ENCODE results near the gene ABAT. TPM values are rescaled to one million over a fixed set of nuclear protein-coding genes. Genes with fewer than 3 reads are reported as not detected.

Gene ABAT
- total RNA-seq, 1 donor from 2014 or later: 23.3 TPM

- Histone ChIP-seq H3K4me2 (ENCODE audit: low read length) (no peak overlapping the region), H4K20me1 (ENCODE audit: insufficient read depth, low read length) (peaks cover 9% of the 10 kb centered on the region), H3K27ac (ENCODE audit: low read depth, low read length) (no peak overlapping the region), H3K4me3 (ENCODE audit: insufficient read depth, low read depth, low read length) (no peak overlapping the region), H3K36me3 (ENCODE audit: insufficient read depth, low read length) (no peaks in the 10 kb centered on the region), H3K27me3 (ENCODE audit: insufficient read depth, low read length) (no peaks in the 10 kb centered on the region), H3K9me3 (ENCODE audit: insufficient read depth, low read depth, low read length) (peaks cover 10% of the 10 kb centered on the region), H3K79me2 (ENCODE audit: insufficient read depth, low read length) (no peaks in the 10 kb centered on the region), H2AFZ (ENCODE audit: low read depth, low read length) (no peak overlapping the region), H3K4me1 (ENCODE audit: insufficient read depth, low read length) (no peaks in the 10 kb centered on the region), H3K9ac (ENCODE audit: low read length) (no peak overlapping the region)
- no peak for FAIRE-seq
- peaks cover 23% of the 10 kb centered on the region for H3K36me3 Mint-ChIP-seq (ENCODE audit: low read depth, unreplicated experiment)
- no peak overlapping the region for H3K4me3 Mint-ChIP-seq (ENCODE audit: unreplicated experiment)
- H3K27ac Mint-ChIP-seq (ENCODE audit: unreplicated experiment): no peak overlapping the region
- peaks cover 12% of the 10 kb centered on the region for H3K4me1 Mint-ChIP-seq (ENCODE audit: low read depth, unreplicated experiment)
- H3K9me3 Mint-ChIP-seq (ENCODE audit: unreplicated experiment): peaks cover 9% of the 10 kb centered on the region
- no peak for DNase-seq (ENCODE audit: low read depth)
- H3K27me3 Mint-ChIP-seq (ENCODE audit: low read depth, unreplicated experiment): no peaks in the 10 kb centered on the region
- no peak for TF ChIP-seq EZH2 (IDR thresholded peaks at IDR 0.05; ENCODE audit: insufficient read depth, low read length)
- TF ChIP-seq CTCF (IDR thresholded peaks at IDR 0.05; ENCODE audit: insufficient read depth, low read depth, low read length): no peak
These were observed 11.7 kb downstream of the ABAT start for GRCh38 chr16:8686031-8686621.

- no peak for TF ChIP-seq CTCF (IDR thresholded peaks at IDR 0.05; ENCODE audit: insufficient read depth, low read depth, low read length)
- TF ChIP-seq EZH2 (IDR thresholded peaks at IDR 0.05; ENCODE audit: insufficient read depth, low read length): no peak
These were observed 12.5 kb downstream of the ABAT start for GRCh38 chr16:8686879-8687278.

GRCh38 chr16:8689686-8690085, 15.3 kb downstream of the ABAT start:
- Histone ChIP-seq H3K4me1 (ENCODE audit: insufficient read depth, low read length) (no peaks in the 10 kb centered on the region), H3K27me3 (ENCODE audit: insufficient read depth, low read length) (no peaks in the 10 kb centered on the region), H3K9me3 (ENCODE audit: insufficient read depth, low read depth, low read length) (peaks cover 10% of the 10 kb centered on the region), H3K9ac (ENCODE audit: low read length) (no peak overlapping the region), H2AFZ (ENCODE audit: low read depth, low read length) (no peak overlapping the region), H3K79me2 (ENCODE audit: insufficient read depth, low read length) (no peaks in the 10 kb centered on the region), H3K4me2 (ENCODE audit: low read length) (no peak overlapping the region), H4K20me1 (ENCODE audit: insufficient read depth, low read length) (peaks cover 9% of the 10 kb centered on the region), H3K36me3 (ENCODE audit: insufficient read depth, low read length) (no peaks in the 10 kb centered on the region), H3K4me3 (ENCODE audit: insufficient read depth, low read depth, low read length) (no peak overlapping the region), H3K27ac (ENCODE audit: low read depth, low read length) (no peak overlapping the region)
- FAIRE-seq: no peak
- Mint-ChIP-seq H3K36me3 (ENCODE audit: low read depth, unreplicated experiment) (peaks cover 17% of the 10 kb centered on the region), H3K9me3 (ENCODE audit: unreplicated experiment) (peaks cover 9% of the 10 kb centered on the region), H3K27me3 (ENCODE audit: low read depth, unreplicated experiment) (no peaks in the 10 kb centered on the region), H3K4me1 (ENCODE audit: low read depth, unreplicated experiment) (peaks cover 12% of the 10 kb centered on the region), H3K4me3 (ENCODE audit: unreplicated experiment) (no peak overlapping the region), H3K27ac (ENCODE audit: unreplicated experiment) (no peak overlapping the region)
- no peak for TF ChIP-seq CTCF (IDR thresholded peaks at IDR 0.05; ENCODE audit: insufficient read depth, low read depth, low read length)
- no peak for DNase-seq (ENCODE audit: low read depth)

More at GRCh38 chr16:8686879-8687278, 12.5 kb downstream of the ABAT start:
- H3K4me3 Mint-ChIP-seq (ENCODE audit: unreplicated experiment): no peak overlapping the region
- Histone ChIP-seq H3K9ac (ENCODE audit: low read length) (no peak overlapping the region), H3K9me3 (ENCODE audit: insufficient read depth, low read depth, low read length) (peaks cover 10% of the 10 kb centered on the region), H3K27me3 (ENCODE audit: insufficient read depth, low read length) (no peaks in the 10 kb centered on the region), H3K4me1 (ENCODE audit: insufficient read depth, low read length) (no peaks in the 10 kb centered on the region), H3K4me2 (ENCODE audit: low read length) (no peak overlapping the region), H3K79me2 (ENCODE audit: insufficient read depth, low read length) (no peaks in the 10 kb centered on the region), H3K27ac (ENCODE audit: low read depth, low read length) (no peak overlapping the region), H2AFZ (ENCODE audit: low read depth, low read length) (no peak overlapping the region), H3K36me3 (ENCODE audit: insufficient read depth, low read length) (no peaks in the 10 kb centered on the region), H3K4me3 (ENCODE audit: insufficient read depth, low read depth, low read length) (no peak overlapping the region), H4K20me1 (ENCODE audit: insufficient read depth, low read length) (peaks cover 9% of the 10 kb centered on the region)
- H3K36me3 Mint-ChIP-seq (ENCODE audit: low read depth, unreplicated experiment): peaks cover 23% of the 10 kb centered on the region
- no peaks in the 10 kb centered on the region for H3K27me3 Mint-ChIP-seq (ENCODE audit: low read depth, unreplicated experiment)
- peaks cover 9% of the 10 kb centered on the region for H3K9me3 Mint-ChIP-seq (ENCODE audit: unreplicated experiment)
- no peak for DNase-seq (ENCODE audit: low read depth)
- no peak overlapping the region for H3K27ac Mint-ChIP-seq (ENCODE audit: unreplicated experiment)
- no peak for FAIRE-seq
- H3K4me1 Mint-ChIP-seq (ENCODE audit: low read depth, unreplicated experiment): peaks cover 12% of the 10 kb centered on the region
